ENCODE measurements around the gene RHOBTB1. TPM values are rescaled to one million over a fixed set of nuclear protein-coding genes. Genes with fewer than 3 reads are reported as not detected.
"Not testable (repeated sequence)": the region's sequence is repeated elsewhere in the genome, so short reads cannot be mapped to it uniquely, and the experiment has no call there.

Gene RHOBTB1
- total RNA-seq, 1 donor from 2014 or later, result 13.5 TPM

- ATAC-seq (peak; percentile 86), DNase-seq (peak; percentile 28)
- intact Hi-C loops (cut with micrococcal nuclease), result no loop called here
These were observed 95.9 kb downstream of the RHOBTB1 start for GRCh38 chr10:60848126-60848525.

- intact Hi-C loops (cut with micrococcal nuclease), result no loop called here
- DNase-seq, result no peak
- ATAC-seq, result peak; percentile 35
These were observed 97.8 kb downstream of the RHOBTB1 start for GRCh38 chr10:60846173-60846572.

GRCh38 chr10:60845038-60845437, 98.9 kb downstream of the RHOBTB1 start:
- intact Hi-C loops (cut with micrococcal nuclease), result no loop called here
- ATAC-seq (no peak), DNase-seq (no peak)

GRCh38 chr10:60842694-60843093, 101.3 kb downstream of the RHOBTB1 start:
- intact Hi-C loops (cut with micrococcal nuclease), result no loop called here
- no peak for DNase-seq
- no peak for ATAC-seq

GRCh38 chr10:60841227-60841626, 102.8 kb downstream of the RHOBTB1 start:
- DNase-seq; intact Hi-C loops (cut with micrococcal nuclease); ATAC-seq: not testable (repeated sequence)

- no peak for DNase-seq
- ATAC-seq, result no peak
- intact Hi-C loops (cut with micrococcal nuclease), result no loop called here
These were observed 108.9 kb downstream of the RHOBTB1 start for GRCh38 chr10:60835049-60835448.

GRCh38 chr10:60834401-60834800, 109.6 kb downstream of the RHOBTB1 start:
- DNase-seq (no peak), ATAC-seq (no peak)
- intact Hi-C loops (cut with micrococcal nuclease), result no loop called here

GRCh38 chr10:60832136-60832535, 111.8 kb downstream of the RHOBTB1 start:
- intact Hi-C loops (cut with micrococcal nuclease); ATAC-seq; DNase-seq: not testable (repeated sequence)

GRCh38 chr10:60828489-60828852, 115.5 kb downstream of the RHOBTB1 start:
- ATAC-seq (peak; percentile 24), DNase-seq (no peak)
- intact Hi-C loops (cut with micrococcal nuclease), result no loop called here

GRCh38 chr10:60827791-60828488, 116.0 kb downstream of the RHOBTB1 start:
- intact Hi-C loops (cut with micrococcal nuclease), result no loop called here
- DNase-seq, result no peak

GRCh38 chr10:60825520-60825919, 118.5 kb downstream of the RHOBTB1 start:
- intact Hi-C loops (cut with micrococcal nuclease), result no loop called here
- DNase-seq (no peak), ATAC-seq (no peak)

More at GRCh38 chr10:60827791-60828488, 116.0 kb downstream of the RHOBTB1 start:
- ATAC-seq, result peak; percentile 94

GRCh38 chr10:60823324-60823723, 120.7 kb downstream of the RHOBTB1 start:
- intact Hi-C loops (cut with micrococcal nuclease), result no loop called here
- DNase-seq (no peak), ATAC-seq (no peak)

GRCh38 chr10:60822809-60823208, 121.2 kb downstream of the RHOBTB1 start:
- no peak for ATAC-seq
- intact Hi-C loops (cut with micrococcal nuclease), result no loop called here

GRCh38 chr10:60821656-60822055, 122.3 kb downstream of the RHOBTB1 start:
- ATAC-seq (no peak), DNase-seq (no peak)
- intact Hi-C loops (cut with micrococcal nuclease), result no loop called here

More at GRCh38 chr10:60822809-60823208, 121.2 kb downstream of the RHOBTB1 start:
- DNase-seq, result no peak

GRCh38 chr10:60820093-60820754, 123.8 kb downstream of the RHOBTB1 start:
- intact Hi-C loops (cut with micrococcal nuclease), result no loop called here
- DNase-seq, result no peak
- ATAC-seq, result peak; percentile 33

Other genes with a start within 250 kb of the RHOBTB1 start
- gene CDK1, start 165.7 kb downstream of the RHOBTB1 start, total RNA-seq, result 2.2 TPM

Data from left ventricle myocardium superior (tissue), 1 donor.